ENCODE measurements around the gene SLC35G6.

DNA sequence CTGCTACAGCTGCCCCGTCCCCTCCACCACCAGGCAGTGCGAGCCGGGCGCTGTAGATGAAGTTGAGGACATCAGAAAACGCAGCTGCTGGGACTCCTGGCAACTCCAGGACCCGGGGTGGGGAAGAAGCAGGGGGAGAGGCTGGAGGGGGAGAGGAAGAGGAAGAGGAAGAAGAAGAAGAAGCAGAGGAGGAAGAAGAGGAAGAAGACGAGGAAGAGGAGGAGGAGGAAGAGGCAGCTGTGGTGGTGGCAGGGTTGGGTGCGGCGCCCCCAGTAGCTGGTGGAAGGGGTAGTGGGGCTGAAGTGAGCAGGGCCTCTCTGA is 15.0 kb upstream of the SLC35G6 start:
- TF ChIP-seq, protein P1, sequence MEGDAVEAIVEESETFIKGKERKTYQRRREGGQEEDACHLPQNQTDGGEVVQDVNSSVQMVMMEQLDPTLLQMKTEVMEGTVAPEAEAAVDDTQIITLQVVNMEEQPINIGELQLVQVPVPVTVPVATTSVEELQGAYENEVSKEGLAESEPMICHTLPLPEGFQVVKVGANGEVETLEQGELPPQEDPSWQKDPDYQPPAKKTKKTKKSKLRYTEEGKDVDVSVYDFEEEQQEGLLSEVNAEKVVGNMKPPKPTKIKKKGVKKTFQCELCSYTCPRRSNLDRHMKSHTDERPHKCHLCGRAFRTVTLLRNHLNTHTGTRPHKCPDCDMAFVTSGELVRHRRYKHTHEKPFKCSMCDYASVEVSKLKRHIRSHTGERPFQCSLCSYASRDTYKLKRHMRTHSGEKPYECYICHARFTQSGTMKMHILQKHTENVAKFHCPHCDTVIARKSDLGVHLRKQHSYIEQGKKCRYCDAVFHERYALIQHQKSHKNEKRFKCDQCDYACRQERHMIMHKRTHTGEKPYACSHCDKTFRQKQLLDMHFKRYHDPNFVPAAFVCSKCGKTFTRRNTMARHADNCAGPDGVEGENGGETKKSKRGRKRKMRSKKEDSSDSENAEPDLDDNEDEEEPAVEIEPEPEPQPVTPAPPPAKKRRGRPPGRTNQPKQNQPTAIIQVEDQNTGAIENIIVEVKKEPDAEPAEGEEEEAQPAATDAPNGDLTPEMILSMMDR (conservative IDR thresholded peaks at IDR 0.05; ENCODE audit: low read depth in 2 of 2), result no peak
- TF ChIP-seq EZH2 (IDR thresholded peaks at IDR 0.05; ENCODE audit: low read depth, unreplicated experiment) (no peak), EZH2phosphoT487 (IDR thresholded peaks at IDR 0.05; ENCODE audit: unreplicated experiment) (no peak), JUNB (IDR thresholded peaks at IDR 0.05; ENCODE audit: unreplicated experiment) (no peak), POLR2AphosphoS5 (IDR thresholded peaks at IDR 0.05; ENCODE audit: low read depth) (no peak), NANOG (IDR thresholded peaks at IDR 0.05; ENCODE audit: borderline replicate concordance) (no peak), STAT1 (IDR thresholded peaks at IDR 0.05; ENCODE audit: unreplicated experiment) (no peak), ZNF331 (CRISPR knock-in tag; IDR thresholded peaks at IDR 0.05; ENCODE audit: low read depth) (no peak)
- TF ChIP-seq, protein P2, sequence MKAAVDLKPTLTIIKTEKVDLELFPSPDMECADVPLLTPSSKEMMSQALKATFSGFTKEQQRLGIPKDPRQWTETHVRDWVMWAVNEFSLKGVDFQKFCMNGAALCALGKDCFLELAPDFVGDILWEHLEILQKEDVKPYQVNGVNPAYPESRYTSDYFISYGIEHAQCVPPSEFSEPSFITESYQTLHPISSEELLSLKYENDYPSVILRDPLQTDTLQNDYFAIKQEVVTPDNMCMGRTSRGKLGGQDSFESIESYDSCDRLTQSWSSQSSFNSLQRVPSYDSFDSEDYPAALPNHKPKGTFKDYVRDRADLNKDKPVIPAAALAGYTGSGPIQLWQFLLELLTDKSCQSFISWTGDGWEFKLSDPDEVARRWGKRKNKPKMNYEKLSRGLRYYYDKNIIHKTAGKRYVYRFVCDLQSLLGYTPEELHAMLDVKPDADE (IDR thresholded peaks at IDR 0.05), result no peak
- TF ChIP-seq, protein P3, sequence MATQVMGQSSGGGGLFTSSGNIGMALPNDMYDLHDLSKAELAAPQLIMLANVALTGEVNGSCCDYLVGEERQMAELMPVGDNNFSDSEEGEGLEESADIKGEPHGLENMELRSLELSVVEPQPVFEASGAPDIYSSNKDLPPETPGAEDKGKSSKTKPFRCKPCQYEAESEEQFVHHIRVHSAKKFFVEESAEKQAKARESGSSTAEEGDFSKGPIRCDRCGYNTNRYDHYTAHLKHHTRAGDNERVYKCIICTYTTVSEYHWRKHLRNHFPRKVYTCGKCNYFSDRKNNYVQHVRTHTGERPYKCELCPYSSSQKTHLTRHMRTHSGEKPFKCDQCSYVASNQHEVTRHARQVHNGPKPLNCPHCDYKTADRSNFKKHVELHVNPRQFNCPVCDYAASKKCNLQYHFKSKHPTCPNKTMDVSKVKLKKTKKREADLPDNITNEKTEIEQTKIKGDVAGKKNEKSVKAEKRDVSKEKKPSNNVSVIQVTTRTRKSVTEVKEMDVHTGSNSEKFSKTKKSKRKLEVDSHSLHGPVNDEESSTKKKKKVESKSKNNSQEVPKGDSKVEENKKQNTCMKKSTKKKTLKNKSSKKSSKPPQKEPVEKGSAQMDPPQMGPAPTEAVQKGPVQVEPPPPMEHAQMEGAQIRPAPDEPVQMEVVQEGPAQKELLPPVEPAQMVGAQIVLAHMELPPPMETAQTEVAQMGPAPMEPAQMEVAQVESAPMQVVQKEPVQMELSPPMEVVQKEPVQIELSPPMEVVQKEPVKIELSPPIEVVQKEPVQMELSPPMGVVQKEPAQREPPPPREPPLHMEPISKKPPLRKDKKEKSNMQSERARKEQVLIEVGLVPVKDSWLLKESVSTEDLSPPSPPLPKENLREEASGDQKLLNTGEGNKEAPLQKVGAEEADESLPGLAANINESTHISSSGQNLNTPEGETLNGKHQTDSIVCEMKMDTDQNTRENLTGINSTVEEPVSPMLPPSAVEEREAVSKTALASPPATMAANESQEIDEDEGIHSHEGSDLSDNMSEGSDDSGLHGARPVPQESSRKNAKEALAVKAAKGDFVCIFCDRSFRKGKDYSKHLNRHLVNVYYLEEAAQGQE (IDR thresholded peaks at IDR 0.05; ENCODE audit: unreplicated experiment), result no peak

All from GM23338 (cell line).